ENCODE measurements around the gene KCNJ6.

The KCNJ6 gene

GRCh38 chr21:37702241-37702640 is 214.0 kb downstream of the KCNJ6 start:
- TF ChIP-seq CTCF (IDR thresholded peaks at IDR 0.05; ENCODE audit: low read depth, low read length) = no peak
- no peak overlapping the region for H3K4me3 ChIP-seq (replicated peaks in 1 of 2; ENCODE audit: low read depth in 2 of 2, low read length in 2 of 2)
- no peak for DNase-seq (ENCODE audit: low read depth in 2 of 2)

- no peak overlapping the region for H3K4me3 ChIP-seq (replicated peaks in 1 of 2; ENCODE audit: low read depth in 2 of 2, low read length in 2 of 2)
- peak; percentile 86 to 92 for DNase-seq (ENCODE audit: low read depth in 2 of 2)
- peak; percentile 84 for TF ChIP-seq CTCF (IDR thresholded peaks at IDR 0.05; ENCODE audit: low read depth, low read length)
These were observed 215.5 kb downstream of the KCNJ6 start for GRCh38 chr21:37700641-37701202.

GRCh38 chr21:37699024-37699775 is 217.1 kb downstream of the KCNJ6 start:
- no peak overlapping the region for H3K4me3 ChIP-seq (replicated peaks in 1 of 2; ENCODE audit: low read depth in 2 of 2, low read length in 2 of 2)
- TF ChIP-seq CTCF (IDR thresholded peaks at IDR 0.05; ENCODE audit: low read depth, low read length) = no peak
- no peak for DNase-seq (ENCODE audit: low read depth in 2 of 2)

- H3K4me3 ChIP-seq (replicated peaks in 1 of 2; ENCODE audit: low read depth in 2 of 2, low read length in 2 of 2) = no peak overlapping the region
- DNase-seq (ENCODE audit: low read depth in 2 of 2) = no peak
- no peak for TF ChIP-seq CTCF (IDR thresholded peaks at IDR 0.05; ENCODE audit: low read depth, low read length)
These were observed 219.3 kb downstream of the KCNJ6 start for GRCh38 chr21:37696936-37697335.

- TF ChIP-seq CTCF (IDR thresholded peaks at IDR 0.05; ENCODE audit: low read depth, low read length) = no peak
- DNase-seq (ENCODE audit: low read depth in 2 of 2) = no peak
- no peak overlapping the region for H3K4me3 ChIP-seq (replicated peaks in 1 of 2; ENCODE audit: low read depth in 2 of 2, low read length in 2 of 2)
These were observed 221.1 kb downstream of the KCNJ6 start for GRCh38 chr21:37695111-37695510.

GRCh38 chr21:37688952-37689659 is 227.2 kb downstream of the KCNJ6 start:
- DNase-seq (ENCODE audit: low read depth in 2 of 2) = no peak
- TF ChIP-seq CTCF (IDR thresholded peaks at IDR 0.05; ENCODE audit: low read depth, low read length) = no peak
- H3K4me3 ChIP-seq (replicated peaks in 1 of 2; ENCODE audit: low read depth in 2 of 2, low read length in 2 of 2) = no peak overlapping the region

Data from cardiac fibroblast (primary cell).